Activated naive CD4-positive, alpha-beta T cell treated with anti-CD3 and anti-CD28 coated beads for 36 hours (primary cell): ENCODE results near the gene ORM2. TPM values are rescaled to one million over a fixed set of nuclear protein-coding genes. Genes with fewer than 3 reads are reported as not detected.
A peak's percentile ranks its signal among the peaks of the same experiment; 100 is the strongest.
"Not testable (repeated sequence)": the region's sequence is repeated elsewhere in the genome, so short reads cannot be mapped to it uniquely, and the experiment has no call there.

Source experiments
- CTCF ChIA-PET: fragments of 350-600 bp; sonication (Branson Sonifier 250); formaldehyde crosslinking; loops from one replicate; lab custom pipeline; 2021; ENCODE audit warnings: antibody characterized with exemption; lab: Charles Lee
- DNase-seq: peaks from one replicate; pipeline ENCODE4 v3.0.0-alpha.2; 2020
- H3K27ac Mint-ChIP-seq: one replicate; pipeline ENCODE4 v1.8.0; 2021; ENCODE audit warnings: mild to moderate bottlenecking, mixed read lengths
- H3K27me3 Mint-ChIP-seq: one replicate; pipeline ENCODE4 v1.8.0; 2021; ENCODE audit warnings: low read depth, mixed read lengths
- H3K36me3 Mint-ChIP-seq: one replicate; pipeline ENCODE4 v1.8.0; 2021; ENCODE audit warnings: low read depth, mixed read lengths
- H3K4me1 Mint-ChIP-seq: one replicate; pipeline ENCODE4 v1.8.0; 2021; ENCODE audit warnings: low read depth, mixed read lengths
- H3K4me3 Mint-ChIP-seq: one replicate; pipeline ENCODE4 v1.8.0; 2021; ENCODE audit warnings: mild to moderate bottlenecking, moderate library complexity, mixed read lengths
- H3K9me3 Mint-ChIP-seq: one replicate; pipeline ENCODE4 v1.8.0; 2021; ENCODE audit warnings: mixed read lengths
- intact Hi-C: fragments of 100-400 bp; cut with micrococcal nuclease; formaldehyde crosslinking; loops from one replicate; pipeline ENCODE4 v1.15.1; 2023
- total RNA-seq, 2 experiments: library from RNA; stranded (reverse); gene quantifications; one replicate each; pipeline ENCODE4 v1.2.3, GENCODE V29; 2021

The ORM2 gene
- total RNA-seq, 2 experiments from 2014 or later, result not detected

DNA sequence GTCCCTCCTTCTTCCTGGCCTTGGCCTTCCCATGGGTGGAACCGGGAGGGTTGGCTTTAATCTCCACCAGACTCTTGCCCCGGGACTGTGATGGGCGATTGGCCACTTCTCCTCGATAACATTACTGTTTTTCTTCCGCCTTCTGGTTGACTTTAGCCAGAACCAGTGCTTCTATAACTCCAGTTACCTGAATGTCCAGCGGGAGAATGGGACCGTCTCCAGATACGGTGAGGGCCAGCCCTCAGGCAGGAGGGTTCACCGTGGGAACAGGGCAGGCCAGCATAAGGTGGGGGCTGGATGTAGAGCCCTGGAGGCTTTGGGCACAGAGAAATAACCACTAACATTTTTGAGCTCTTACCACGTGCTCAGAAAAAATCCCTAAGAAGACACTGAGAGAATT lies 967 bp downstream of the ORM2 start:
- Mint-ChIP-seq H3K27me3 (no peaks in the 10 kb centered on the region), H3K4me3 (no peak overlapping the region), H3K36me3 (peaks cover 12% of the 10 kb centered on the region), H3K9me3 (no peaks in the 10 kb centered on the region), H3K27ac (no peak overlapping the region), H3K4me1 (peaks cover 7% of the 10 kb centered on the region)
- no peak for DNase-seq
- CTCF ChIA-PET, result no interaction called here
- intact Hi-C loops, result no loop called here

DNA sequence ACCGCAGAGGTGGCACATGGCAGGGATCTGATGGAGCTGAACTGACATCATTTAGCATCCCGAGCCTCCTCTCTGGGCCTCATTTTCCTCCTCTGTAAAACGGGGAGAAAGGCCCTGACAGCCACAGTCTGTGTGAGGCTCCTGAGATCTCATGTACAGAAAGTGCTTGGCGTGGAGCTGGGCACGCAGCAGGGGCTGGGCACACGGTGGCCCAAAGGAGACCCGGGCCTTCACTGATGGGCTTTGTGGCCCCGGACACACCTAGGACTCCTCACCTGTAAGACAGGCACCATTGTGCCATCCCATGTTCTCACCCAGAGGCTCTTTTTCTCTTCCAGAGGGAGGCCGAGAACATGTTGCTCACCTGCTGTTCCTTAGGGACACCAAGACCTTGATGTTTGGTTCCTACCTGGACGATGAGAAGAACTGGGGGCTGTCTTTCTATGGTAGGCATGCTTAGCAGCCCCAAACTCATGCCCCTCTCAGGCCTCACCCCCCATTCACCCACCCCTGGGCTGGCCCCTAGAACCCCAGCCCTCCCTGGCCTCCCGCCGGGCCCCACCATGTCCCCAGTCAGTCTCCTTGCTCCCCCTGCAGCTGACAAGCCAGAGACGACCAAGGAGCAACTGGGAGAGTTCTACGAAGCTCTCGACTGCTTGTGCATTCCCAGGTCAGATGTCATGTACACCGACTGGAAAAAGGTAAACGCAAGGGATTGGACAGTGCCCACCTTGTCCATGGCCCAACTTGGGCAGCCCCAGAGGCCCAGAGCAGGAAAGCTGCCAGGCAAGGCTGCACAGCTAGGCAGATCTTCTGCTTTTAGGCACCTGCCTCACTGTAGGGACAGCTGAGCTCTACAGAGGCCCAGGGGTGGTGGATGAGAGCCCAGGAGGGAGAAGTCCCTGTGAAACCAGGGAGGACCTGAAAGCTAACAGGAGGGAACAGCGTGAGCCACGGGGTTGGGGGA lies 1.8 kb downstream of the ORM2 start:
- CTCF ChIA-PET, H3K27ac Mint-ChIP-seq, H3K9me3 Mint-ChIP-seq, DNase-seq, intact Hi-C loops, H3K4me3 Mint-ChIP-seq, H3K27me3 Mint-ChIP-seq, H3K4me1 Mint-ChIP-seq: not testable (repeated sequence)
- H3K36me3 Mint-ChIP-seq, result peaks cover 15% of the 10 kb centered on the region

DNA sequence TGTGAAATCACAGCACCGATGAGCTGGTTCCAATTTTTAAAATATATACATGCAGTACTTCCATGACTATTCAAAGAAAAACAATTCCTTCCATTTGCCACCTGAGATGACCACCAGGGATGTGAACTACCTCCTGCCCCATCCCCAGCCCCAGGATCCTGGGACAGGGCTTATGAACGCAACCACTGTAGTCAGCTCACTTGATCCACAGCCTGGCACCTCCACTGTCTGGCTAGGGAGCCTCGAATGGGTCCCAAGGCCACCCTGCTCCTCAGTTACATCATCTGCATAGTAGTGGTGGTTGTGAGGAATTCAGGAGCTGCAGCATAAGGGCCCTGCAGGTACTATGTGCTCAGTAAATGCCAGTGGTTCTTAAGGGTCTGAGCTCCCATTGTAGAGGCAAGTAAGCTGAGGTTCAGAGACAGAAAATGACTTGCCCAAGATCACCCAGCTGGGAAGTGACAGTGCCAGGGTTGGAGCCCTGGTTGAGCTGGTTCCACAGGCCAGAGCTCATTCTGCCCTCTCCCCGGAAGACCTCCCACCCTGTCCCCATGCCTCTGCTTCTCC lies 2.9 kb downstream of the ORM2 start:
- H3K4me3 Mint-ChIP-seq, DNase-seq, H3K27ac Mint-ChIP-seq, H3K4me1 Mint-ChIP-seq, H3K27me3 Mint-ChIP-seq, CTCF ChIA-PET, intact Hi-C loops, H3K9me3 Mint-ChIP-seq: not testable (repeated sequence)
- peaks cover 23% of the 10 kb centered on the region for H3K36me3 Mint-ChIP-seq

DNA sequence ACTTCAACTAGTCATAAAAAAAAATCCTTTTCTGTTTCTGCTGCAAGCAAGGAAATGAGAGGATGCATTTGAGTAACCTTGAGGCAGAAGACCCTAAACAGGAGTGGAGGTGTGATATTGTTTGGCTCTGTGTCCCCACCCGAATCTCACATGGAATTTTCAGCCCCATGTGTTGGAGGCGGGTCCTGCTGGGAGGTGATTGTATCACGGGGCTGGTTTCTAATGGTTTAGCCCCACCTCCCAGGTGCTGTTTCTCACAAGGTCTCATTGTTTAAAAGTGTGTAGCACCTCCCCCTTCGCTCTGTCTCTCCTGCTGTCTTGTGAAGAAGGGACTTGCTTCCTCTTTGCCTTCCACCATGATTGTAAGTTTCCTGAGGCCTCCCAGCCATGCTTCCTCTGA lies 4.0 kb downstream of the ORM2 start:
- DNase-seq, CTCF ChIA-PET, H3K27ac Mint-ChIP-seq, H3K4me3 Mint-ChIP-seq, intact Hi-C loops, H3K4me1 Mint-ChIP-seq, H3K27me3 Mint-ChIP-seq, H3K9me3 Mint-ChIP-seq: not testable (repeated sequence)
- H3K36me3 Mint-ChIP-seq, result peaks cover 29% of the 10 kb centered on the region

DNA sequence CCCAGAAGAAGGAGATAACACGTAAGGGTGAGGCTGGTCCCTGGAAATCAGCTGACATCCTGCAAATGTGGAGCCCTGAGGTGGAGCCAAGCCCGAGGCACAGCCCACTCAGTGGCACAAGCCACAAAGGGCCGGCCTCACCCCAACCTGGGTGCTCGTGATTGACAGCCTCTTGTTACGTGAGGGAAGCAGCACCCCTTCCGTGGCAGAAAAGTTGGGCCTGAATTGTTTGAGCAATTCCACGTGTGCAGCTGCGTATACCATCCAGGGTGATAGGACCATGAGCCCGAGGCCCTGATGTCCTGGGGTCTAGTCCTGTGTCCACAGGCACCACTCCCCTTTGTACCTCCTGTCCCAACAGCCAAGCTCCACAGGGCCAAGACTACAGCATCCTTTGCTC lies 4.8 kb downstream of the ORM2 start:
- intact Hi-C loops, result no loop called here
- no peak for DNase-seq
- CTCF ChIA-PET, result no interaction called here
- Mint-ChIP-seq H3K27ac (no peak overlapping the region), H3K27me3 (no peaks in the 10 kb centered on the region), H3K4me3 (no peak overlapping the region), H3K36me3 (peaks cover 36% of the 10 kb centered on the region), H3K9me3 (no peaks in the 10 kb centered on the region), H3K4me1 (peaks cover 12% of the 10 kb centered on the region)

DNA sequence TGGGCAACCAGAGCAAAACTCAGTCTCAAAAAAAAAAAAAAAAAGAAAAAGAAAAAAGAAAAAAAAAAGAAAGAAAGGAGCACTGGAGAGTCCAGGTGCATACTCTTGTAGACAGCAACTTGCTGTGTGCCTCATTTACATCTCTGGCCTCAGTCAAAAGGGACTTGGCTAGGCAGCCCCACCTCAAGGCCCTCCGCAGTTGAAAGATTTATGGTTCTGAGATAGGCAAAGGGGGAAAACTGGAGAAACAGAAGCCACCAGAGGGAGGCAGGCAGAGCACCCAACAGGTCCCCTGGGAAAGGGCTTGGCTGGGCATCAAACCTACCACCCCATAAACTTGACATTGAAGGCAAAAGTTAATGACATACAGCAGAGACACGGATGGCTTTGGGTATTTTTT lies 6.1 kb downstream of the ORM2 start:
- CTCF ChIA-PET, result no interaction called here
- Mint-ChIP-seq H3K4me3 (no peak overlapping the region), H3K27me3 (no peaks in the 10 kb centered on the region), H3K9me3 (no peaks in the 10 kb centered on the region), H3K27ac (no peak overlapping the region), H3K4me1 (peaks cover 12% of the 10 kb centered on the region), H3K36me3 (peaks cover 43% of the 10 kb centered on the region)
- DNase-seq, result no peak
- intact Hi-C loops, result loop anchor here (5.0 kb wide), 1 partner anchor 37 kb away; no protein-coding TSS in a partner anchor

DNA sequence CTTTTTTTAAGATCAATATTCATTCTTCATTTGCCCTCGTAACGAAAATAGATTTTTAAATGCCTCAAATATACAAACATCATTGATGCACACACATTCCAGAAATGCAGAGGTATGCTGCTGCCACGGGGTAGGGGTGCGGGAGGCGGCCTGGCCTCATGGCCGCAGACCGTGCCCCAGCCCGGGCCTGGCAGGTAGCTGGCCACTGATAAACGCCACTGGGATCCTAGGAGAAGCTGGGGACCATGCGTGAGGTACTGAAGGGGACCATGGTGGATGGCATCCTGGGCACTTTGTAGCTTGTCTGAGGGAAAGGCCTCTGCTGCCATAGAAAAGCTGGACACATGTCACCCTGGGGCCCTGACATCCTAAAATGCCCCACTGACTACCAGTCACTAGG lies 6.5 kb downstream of the ORM2 start:
- intact Hi-C loops, result loop anchor here (5.0 kb wide), 1 partner anchor 36 kb away; no protein-coding TSS in a partner anchor
- H3K36me3 Mint-ChIP-seq, result peaks cover 43% of the 10 kb centered on the region
- H3K4me3 Mint-ChIP-seq, result no peak overlapping the region
- no peak overlapping the region for H3K27ac Mint-ChIP-seq
- peaks cover 11% of the 10 kb centered on the region for H3K4me1 Mint-ChIP-seq
- CTCF ChIA-PET, result interaction anchor here (0.7 to 1.4 kb wide), 2 partner anchors 12 to 47 kb away, joined by 3 to 4 read pairs; no protein-coding TSS in a partner anchor
- no peaks in the 10 kb centered on the region for H3K9me3 Mint-ChIP-seq
- H3K27me3 Mint-ChIP-seq, result no peaks in the 10 kb centered on the region
- no peak for DNase-seq

DNA sequence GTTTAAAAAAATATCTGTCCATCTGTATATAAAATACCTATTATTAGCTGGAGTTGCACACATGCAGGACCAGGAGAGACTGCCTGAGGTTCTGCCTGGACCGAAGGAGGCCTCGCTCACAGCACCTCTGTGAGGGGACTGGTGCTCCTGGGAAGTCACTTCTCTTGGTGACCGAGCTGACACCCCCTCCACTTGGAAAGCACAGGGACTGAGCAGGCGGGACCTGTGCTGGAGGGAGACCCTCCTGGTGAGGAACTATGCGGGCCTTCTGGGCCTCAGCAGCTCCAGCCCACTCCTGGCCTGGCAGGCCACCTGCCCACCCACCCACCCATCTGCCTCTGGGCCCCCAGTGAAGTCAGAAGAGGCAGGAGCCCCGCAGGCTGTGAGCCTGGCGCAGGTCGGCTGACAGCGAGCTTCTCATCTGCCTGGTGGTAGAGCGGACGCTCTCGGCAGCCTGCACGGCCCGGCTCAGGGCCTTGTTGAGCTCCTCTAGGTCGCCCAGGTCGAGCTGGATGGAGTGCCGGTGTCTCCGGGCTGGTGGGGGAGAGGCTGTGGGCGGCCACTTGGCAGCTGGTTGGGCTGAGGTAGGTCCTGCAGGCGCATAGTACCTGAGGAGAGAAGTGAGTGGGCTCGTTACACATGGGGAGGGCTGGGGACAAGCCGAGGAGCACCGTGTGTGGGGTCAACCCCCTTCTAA lies 7.2 kb downstream of the ORM2 start:
- Mint-ChIP-seq H3K4me1 (peaks cover 12% of the 10 kb centered on the region), H3K9me3 (no peaks in the 10 kb centered on the region), H3K27ac (peak overlapping the region; percentile 30), H3K4me3 (no peak overlapping the region), H3K36me3 (peaks cover 50% of the 10 kb centered on the region), H3K27me3 (no peaks in the 10 kb centered on the region)
- no peak for DNase-seq
- intact Hi-C loops, result loop anchor here (5.0 kb wide), 1 partner anchor 35 kb away; no protein-coding TSS in a partner anchor
- CTCF ChIA-PET, result interaction anchor here (0.7 to 1.4 kb wide), 2 partner anchors 11 to 46 kb away, joined by 3 to 4 read pairs; no protein-coding TSS in a partner anchor

DNA sequence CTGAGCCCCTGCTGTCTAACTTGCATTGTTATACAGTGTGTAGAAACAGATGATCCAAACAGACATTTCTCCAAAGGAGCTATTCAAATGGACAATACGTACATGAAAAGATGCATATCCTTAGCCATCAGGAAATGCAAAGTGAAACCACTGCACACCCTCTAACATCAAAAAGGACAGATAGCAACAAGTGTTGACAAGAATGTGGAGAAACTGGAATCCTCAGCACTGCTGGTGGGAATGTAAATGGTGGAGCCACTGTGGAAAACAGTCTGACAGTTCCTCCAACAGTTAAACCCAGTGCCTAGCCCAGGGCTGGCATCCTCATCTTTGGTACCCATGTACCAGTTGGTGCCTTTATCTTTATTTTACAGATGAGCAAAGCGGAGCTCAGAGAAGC lies 8.5 kb downstream of the ORM2 start:
- H3K4me1 Mint-ChIP-seq, result peaks cover 12% of the 10 kb centered on the region
- DNase-seq, result no peak
- H3K4me3 Mint-ChIP-seq, result no peak overlapping the region
- H3K9me3 Mint-ChIP-seq, result no peaks in the 10 kb centered on the region
- intact Hi-C loops, result loop anchor here (5.0 kb wide), 1 partner anchor 34 kb away; no protein-coding TSS in a partner anchor
- peaks cover 54% of the 10 kb centered on the region for H3K36me3 Mint-ChIP-seq
- H3K27me3 Mint-ChIP-seq, result no peaks in the 10 kb centered on the region
- CTCF ChIA-PET, result interaction anchor here (0.6 to 3.7 kb wide), 13 partner anchors 9 to 1181 kb away, joined by 3 to 46 read pairs (median 4); partner anchors contain the start of gene AKNA
- peak overlapping the region; percentile 43 for H3K27ac Mint-ChIP-seq

DNA sequence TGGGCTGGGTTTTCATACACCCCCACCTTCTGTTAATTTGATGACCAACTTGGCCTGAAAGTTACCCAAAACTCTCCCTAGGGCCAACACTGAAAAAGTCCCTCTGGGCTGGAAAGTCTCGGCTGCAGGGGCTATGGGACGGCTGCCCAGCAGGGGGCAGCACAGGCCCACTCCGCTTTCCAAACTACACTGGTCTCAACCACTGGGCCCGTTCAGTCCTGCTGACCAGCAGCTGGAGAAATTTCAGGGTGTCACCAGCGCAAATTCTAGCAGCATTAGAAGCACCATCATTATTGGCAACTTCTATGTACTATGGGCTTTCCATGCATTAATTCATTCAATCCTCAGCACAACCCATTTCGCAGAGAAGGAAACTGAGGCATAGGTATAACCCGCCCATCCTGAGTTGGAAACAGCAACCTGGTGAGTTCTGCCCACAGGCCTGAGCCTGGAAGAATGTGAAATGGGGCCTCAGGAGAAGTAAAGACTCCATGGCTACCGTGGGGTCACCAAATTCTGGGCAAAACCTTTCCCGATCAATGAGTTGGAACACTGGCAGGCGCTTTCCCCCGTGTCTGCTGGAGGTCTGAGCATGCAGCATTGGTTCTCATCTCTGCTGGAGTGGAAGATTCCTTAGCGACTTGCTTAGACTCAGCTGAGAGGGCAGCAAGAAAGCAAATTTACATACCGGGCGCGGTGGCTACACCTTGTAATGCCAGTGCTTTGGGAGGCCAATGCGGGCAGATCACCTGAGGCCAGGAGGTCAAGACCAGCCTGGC lies 9.7 kb downstream of the ORM2 start:
- no peak overlapping the region for H3K4me3 Mint-ChIP-seq
- H3K27me3 Mint-ChIP-seq, result no peaks in the 10 kb centered on the region
- H3K4me1 Mint-ChIP-seq, result peaks cover 15% of the 10 kb centered on the region
- H3K27ac Mint-ChIP-seq, result peak overlapping the region; percentile 66
- H3K36me3 Mint-ChIP-seq, result peaks cover 62% of the 10 kb centered on the region
- intact Hi-C loops, result loop anchor here (1.0 to 5.0 kb wide), 6 partner anchors 33 to 314 kb away; no protein-coding TSS in a partner anchor
- CTCF ChIA-PET, result interaction anchor here (0.6 to 3.7 kb wide), 13 partner anchors 8 to 571 kb away, joined by 3 to 46 read pairs (median 4); partner anchors contain the start of gene AKNA
- no peaks in the 10 kb centered on the region for H3K9me3 Mint-ChIP-seq
- DNase-seq, result peak; percentile 66

DNA sequence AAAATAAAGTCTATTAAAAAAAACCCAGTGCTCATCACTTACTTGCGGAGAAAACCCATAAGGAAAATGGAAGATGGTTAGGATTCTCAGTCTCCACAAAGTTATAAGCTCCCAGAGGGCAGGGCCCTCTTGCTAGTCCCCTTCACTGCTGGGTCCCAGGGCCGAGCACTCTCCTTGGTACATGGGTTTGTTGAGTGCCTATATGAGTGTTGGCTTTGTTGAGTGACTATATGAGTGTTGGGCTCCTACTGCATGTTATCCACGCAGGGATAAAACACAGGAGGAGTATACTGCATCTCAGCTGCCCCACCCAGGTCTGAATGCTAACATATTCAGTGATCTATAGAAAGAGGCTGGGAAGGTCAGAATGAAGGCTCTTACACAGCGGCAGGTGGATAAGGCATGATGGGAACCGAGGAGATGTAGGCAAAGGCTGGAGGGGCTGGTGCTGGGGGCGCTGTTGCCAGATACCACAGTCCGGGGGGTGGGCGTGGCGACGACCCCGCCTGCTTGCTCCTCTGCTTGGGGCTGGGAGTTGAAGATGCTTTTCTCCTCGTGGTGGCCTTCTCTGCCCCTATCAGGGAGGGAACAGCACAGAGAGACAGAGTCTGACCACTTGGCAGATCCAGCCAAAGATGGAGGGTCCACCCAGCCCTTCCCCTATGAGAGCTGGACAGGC lies 11.6 kb downstream of the ORM2 start:
- intact Hi-C loops, result no loop called here
- CTCF ChIA-PET, result interaction anchor here (0.7 to 3.7 kb wide), 5 partner anchors 20 to 54 kb away, joined by 3 to 46 read pairs (median 4); partner anchors contain the start of gene AKNA
- Mint-ChIP-seq H3K9me3 (no peaks in the 10 kb centered on the region), H3K27ac (peak overlapping the region; percentile 59), H3K27me3 (no peaks in the 10 kb centered on the region), H3K4me3 (no peak overlapping the region), H3K4me1 (peaks cover 13% of the 10 kb centered on the region), H3K36me3 (peaks cover 68% of the 10 kb centered on the region)
- no peak for DNase-seq
